Endodermal cell (in vitro differentiated cells): ENCODE measurements around the gene TPPP. TPM values are rescaled to one million over a fixed set of nuclear protein-coding genes. Genes with fewer than 3 reads are reported as not detected.

ENCODE experiments used
- DNase-seq: peaks from one replicate; pipeline ENCODE4 v3.0.0-alpha.2; 2017
- H3K27ac ChIP-seq: 2 replicates; pipeline ENCODE4 v1.5.1; 2013; ENCODE audit warnings: mild to moderate bottlenecking, low read depth, low read length, moderate library complexity
- H3K27me3 ChIP-seq: 2 replicates; pipeline ENCODE4 v1.6.1; 2013; ENCODE audit warnings: mild to moderate bottlenecking, low read length, moderate library complexity; ENCODE audit not compliant: insufficient read depth, control insufficient read depth, poor library complexity, severe bottlenecking
- H3K36me3 ChIP-seq: 2 replicates; pipeline ENCODE4 v1.7.0; 2013; ENCODE audit warnings: mild to moderate bottlenecking, low read length, moderate library complexity; ENCODE audit not compliant: control insufficient read depth, insufficient read depth
- H3K4me1 ChIP-seq: one replicate; pipeline ENCODE4 v1.7.0; 2013; ENCODE audit warnings: low read length; ENCODE audit not compliant: control insufficient read depth, insufficient read depth
- H3K4me3 ChIP-seq: 2 replicates; pipeline ENCODE4 v1.5.1; 2013; ENCODE audit warnings: mild to moderate bottlenecking, low read length, moderate library complexity
- H3K9ac ChIP-seq: 2 replicates; pipeline ENCODE4 v1.6.1; 2013; ENCODE audit warnings: mild to moderate bottlenecking, low read length, moderate library complexity; ENCODE audit not compliant: poor library complexity, severe bottlenecking; ENCODE audit errors: extremely low read depth
- H3K9me3 ChIP-seq: 2 replicates; pipeline ENCODE4 v1.6.1; 2013; ENCODE audit warnings: mild to moderate bottlenecking, low read length, moderate library complexity; ENCODE audit not compliant: control insufficient read depth
- H3K27ac Mint-ChIP-seq: 2 replicates; pipeline ENCODE4 v1.8.0; 2020; ENCODE audit warnings: mixed read lengths
- H3K27me3 Mint-ChIP-seq: 2 replicates; pipeline ENCODE4 v1.8.0; 2021; ENCODE audit warnings: mild to moderate bottlenecking, mixed read lengths; ENCODE audit not compliant: insufficient read depth
- H3K36me3 Mint-ChIP-seq: 2 replicates; pipeline ENCODE4 v1.8.0; 2020; ENCODE audit warnings: low read depth, mixed read lengths
- H3K4me1 Mint-ChIP-seq: 2 replicates; pipeline ENCODE4 v1.8.0; 2020; ENCODE audit warnings: mixed read lengths
- H3K4me3 Mint-ChIP-seq: 2 replicates; pipeline ENCODE4 v1.8.0; 2020; ENCODE audit warnings: mild to moderate bottlenecking, moderate library complexity, mixed read lengths
- H3K9me3 Mint-ChIP-seq: 2 replicates; pipeline ENCODE4 v1.8.0; 2020; ENCODE audit warnings: mild to moderate bottlenecking, mixed read lengths
- WGBS, 2 experiments: methylation state at CpG; one replicate each; pipeline versions ENCODE4 v1.1.5 to v1.1.7; 2013; ENCODE audit warnings: missing lambda C conversion rate in 2 of 2, mixed read lengths in 1 of 2; ENCODE audit not compliant: insufficient coverage in 1 of 2, insufficient read length in 1 of 2; 5-methylcytosine and 5-hydroxymethylcytosine counted together
- total RNA-seq, 2 donors: library from RNA; stranded (reverse); fragmentation: NEBNext Ultra II Directional in 1 of 2; extraction: Animal tissue kit (Norgen Biotek cat#: 25700) in 1 of 2; gene quantifications; 2 replicates in 1 of 2; 3 replicates in 1 of 2; pipeline ENCODE4 v1.2.1, GENCODE V29; 2021
- TF ChIP-seq, protein P1 (sequence below): fragments of 200-600 bp; sonication (generic); conservative IDR thresholded peaks from 2 replicates; pipeline ENCODE4 v1.5.0; 2021; ENCODE audit warnings: antibody characterized with exemption, mild to moderate bottlenecking

The TPPP gene
- total RNA-seq, 2 donors from 2014 or later: 0.22 to 0.70 TPM

- H3K27ac ChIP-seq: no peak overlapping the region
- TF ChIP-seq, protein P1, sequence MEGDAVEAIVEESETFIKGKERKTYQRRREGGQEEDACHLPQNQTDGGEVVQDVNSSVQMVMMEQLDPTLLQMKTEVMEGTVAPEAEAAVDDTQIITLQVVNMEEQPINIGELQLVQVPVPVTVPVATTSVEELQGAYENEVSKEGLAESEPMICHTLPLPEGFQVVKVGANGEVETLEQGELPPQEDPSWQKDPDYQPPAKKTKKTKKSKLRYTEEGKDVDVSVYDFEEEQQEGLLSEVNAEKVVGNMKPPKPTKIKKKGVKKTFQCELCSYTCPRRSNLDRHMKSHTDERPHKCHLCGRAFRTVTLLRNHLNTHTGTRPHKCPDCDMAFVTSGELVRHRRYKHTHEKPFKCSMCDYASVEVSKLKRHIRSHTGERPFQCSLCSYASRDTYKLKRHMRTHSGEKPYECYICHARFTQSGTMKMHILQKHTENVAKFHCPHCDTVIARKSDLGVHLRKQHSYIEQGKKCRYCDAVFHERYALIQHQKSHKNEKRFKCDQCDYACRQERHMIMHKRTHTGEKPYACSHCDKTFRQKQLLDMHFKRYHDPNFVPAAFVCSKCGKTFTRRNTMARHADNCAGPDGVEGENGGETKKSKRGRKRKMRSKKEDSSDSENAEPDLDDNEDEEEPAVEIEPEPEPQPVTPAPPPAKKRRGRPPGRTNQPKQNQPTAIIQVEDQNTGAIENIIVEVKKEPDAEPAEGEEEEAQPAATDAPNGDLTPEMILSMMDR: no peak
- WGBS, 2 experiments: 95 to 97% methylated on average over 24 to 38 of the region's 38 CpGs
- no peaks in the 10 kb centered on the region for H3K4me1 ChIP-seq
- Mint-ChIP-seq H3K27me3 (no peaks in the 10 kb centered on the region), H3K36me3 (peaks cover 59% of the 10 kb centered on the region), H3K4me3 (no peak overlapping the region), H3K4me1 (no peaks in the 10 kb centered on the region), H3K9me3 (no peaks in the 10 kb centered on the region), H3K27ac (peak overlapping the region; percentile 66)
- DNase-seq: no peak
- no peaks in the 10 kb centered on the region for H3K27me3 ChIP-seq
- peaks cover 46% of the 10 kb centered on the region for H3K36me3 ChIP-seq
- no peak overlapping the region for H3K9ac ChIP-seq
- H3K4me3 ChIP-seq: no peak overlapping the region
- H3K9me3 ChIP-seq: no peaks in the 10 kb centered on the region
Observed at GRCh38 chr5:624118-624950, 68.8 kb downstream of the TPPP start.

DNA sequence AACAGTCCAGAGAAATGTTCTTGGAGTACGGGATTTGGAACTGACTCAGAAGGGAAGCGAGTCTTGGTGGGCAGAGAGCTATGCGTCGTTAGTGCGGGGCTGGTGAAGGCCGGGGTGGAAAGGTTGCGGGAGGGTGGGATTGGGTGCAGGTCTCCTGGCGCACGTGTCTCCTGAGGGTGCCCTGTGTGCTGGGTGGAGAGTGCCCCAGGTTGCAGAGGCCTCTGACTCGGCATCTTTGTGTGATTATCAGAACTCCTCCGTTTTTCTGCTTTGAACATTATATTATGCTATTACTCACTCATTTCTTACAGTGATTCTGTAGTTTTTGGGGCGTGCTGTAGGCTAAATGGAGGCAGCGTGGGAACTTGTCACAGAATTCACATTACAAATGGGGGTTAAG is 69.6 kb downstream of the TPPP start:
- TF ChIP-seq, protein P1: no peak
- no peaks in the 10 kb centered on the region for H3K4me1 Mint-ChIP-seq
- peaks cover 47% of the 10 kb centered on the region for H3K36me3 ChIP-seq
- H3K4me3 Mint-ChIP-seq: no peak overlapping the region
- peaks cover 58% of the 10 kb centered on the region for H3K36me3 Mint-ChIP-seq
- H3K27me3 ChIP-seq: no peaks in the 10 kb centered on the region
- H3K27ac Mint-ChIP-seq: no peak overlapping the region
- no peak for DNase-seq
- H3K27ac ChIP-seq: no peak overlapping the region
- no peaks in the 10 kb centered on the region for H3K9me3 ChIP-seq
- no peak overlapping the region for H3K4me3 ChIP-seq
- H3K9ac ChIP-seq: no peak overlapping the region
- no peaks in the 10 kb centered on the region for H3K9me3 Mint-ChIP-seq
- WGBS, 2 experiments: 94 to 96% methylated on average over 13 of the region's 13 CpGs
- H3K4me1 ChIP-seq: no peaks in the 10 kb centered on the region
- H3K27me3 Mint-ChIP-seq: no peaks in the 10 kb centered on the region

- Histone ChIP-seq H3K27me3 (no peaks in the 10 kb centered on the region), H3K4me1 (no peaks in the 10 kb centered on the region), H3K4me3 (no peak overlapping the region), H3K27ac (no peak overlapping the region), H3K9ac (no peak overlapping the region), H3K36me3 (peaks cover 47% of the 10 kb centered on the region), H3K9me3 (no peaks in the 10 kb centered on the region)
- WGBS, 2 experiments: 96% methylated on average over 23 to 31 of the region's 31 CpGs
- Mint-ChIP-seq H3K4me1 (no peaks in the 10 kb centered on the region), H3K27ac (no peak overlapping the region), H3K4me3 (no peak overlapping the region), H3K9me3 (no peaks in the 10 kb centered on the region), H3K36me3 (peaks cover 59% of the 10 kb centered on the region), H3K27me3 (no peaks in the 10 kb centered on the region)
- no peak for DNase-seq
- TF ChIP-seq, protein P1: no peak
Observed at GRCh38 chr5:622946-623522, 70.1 kb downstream of the TPPP start.
